Measurements from ENCODE around the gene MRPL40.

DNA sequence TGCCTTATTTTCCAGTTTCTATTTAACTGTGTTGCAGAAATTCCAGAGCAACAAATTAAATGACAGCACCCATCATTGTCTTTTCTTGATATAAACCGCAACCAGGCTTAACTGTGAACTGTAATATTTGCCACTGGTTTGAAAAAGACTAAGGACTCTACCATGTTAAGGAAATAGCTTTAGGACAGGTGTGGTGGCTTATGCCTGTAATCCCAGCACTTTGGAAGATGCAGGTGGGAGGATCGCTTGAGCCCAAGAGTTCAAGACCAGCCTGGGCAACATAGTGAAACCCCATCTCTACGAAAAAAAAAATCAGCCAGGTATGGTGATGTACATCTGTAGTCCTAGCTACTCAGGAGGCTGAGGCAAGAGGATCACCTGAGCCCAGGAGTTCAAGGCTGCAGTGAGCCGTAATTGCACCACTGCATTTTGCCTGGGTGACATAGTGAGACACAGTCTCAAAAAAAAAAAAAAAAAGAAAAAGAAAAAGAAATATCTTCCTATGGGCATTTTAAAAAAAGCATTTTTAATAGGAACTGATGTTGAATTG is 29.6 kb upstream of the MRPL40 start:
- TF ChIP-seq FOXM1 (IDR thresholded peaks at IDR 0.05; ENCODE audit: borderline replicate concordance) = no peak
- TF ChIP-seq SUZ12 (IDR thresholded peaks at IDR 0.05) = no peak
- TF ChIP-seq FOXK2 (IDR thresholded peaks at IDR 0.05) = no peak
- no peak for TF ChIP-seq BHLHE40 (IDR thresholded peaks at IDR 0.05; ENCODE audit: borderline replicate concordance)
- TF ChIP-seq ZNF384 (IDR thresholded peaks at IDR 0.05) = no peak
- no peak for TF ChIP-seq NFRKB (IDR thresholded peaks at IDR 0.05)
- TF ChIP-seq, protein P1, sequence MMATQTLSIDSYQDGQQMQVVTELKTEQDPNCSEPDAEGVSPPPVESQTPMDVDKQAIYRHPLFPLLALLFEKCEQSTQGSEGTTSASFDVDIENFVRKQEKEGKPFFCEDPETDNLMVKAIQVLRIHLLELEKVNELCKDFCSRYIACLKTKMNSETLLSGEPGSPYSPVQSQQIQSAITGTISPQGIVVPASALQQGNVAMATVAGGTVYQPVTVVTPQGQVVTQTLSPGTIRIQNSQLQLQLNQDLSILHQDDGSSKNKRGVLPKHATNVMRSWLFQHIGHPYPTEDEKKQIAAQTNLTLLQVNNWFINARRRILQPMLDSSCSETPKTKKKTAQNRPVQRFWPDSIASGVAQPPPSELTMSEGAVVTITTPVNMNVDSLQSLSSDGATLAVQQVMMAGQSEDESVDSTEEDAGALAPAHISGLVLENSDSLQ (IDR thresholded peaks at IDR 0.05) = no peak

All from HEK293T (cell line).